GM12873 (cell line): ENCODE measurements around the gene ZNF213.

Source experiments
- CTCF ChIP-seq: IDR thresholded peaks from 2 replicates; pipeline ENCODE4 v1.5.1; 2012; ENCODE audit warnings: low read depth, mild to moderate bottlenecking, moderate library complexity, low read length, control low read depth; ENCODE audit not compliant: insufficient read depth; ENCODE audit errors: missing control alignments

ZNF213 gene

GRCh38 chr16:3129137-3130131 lies 5.4 kb upstream of the ZNF213 start:
- TF ChIP-seq CTCF = peak; percentile 95

- TF ChIP-seq CTCF = peak; percentile 87
These were observed 3.0 kb upstream of the ZNF213 start for GRCh38 chr16:3131755-3132377.

GRCh38 chr16:3133844-3134243 lies 985 bp upstream of the ZNF213 start:
- no peak for TF ChIP-seq CTCF

GRCh38 chr16:3135126-3135715 lies 392 bp downstream of the ZNF213 start:
- no peak for TF ChIP-seq CTCF

GRCh38 chr16:3137267-3137666 lies 2.4 kb downstream of the ZNF213 start:
- no peak for TF ChIP-seq CTCF

- no peak for TF ChIP-seq CTCF
These were observed 3.5 kb downstream of the ZNF213 start for GRCh38 chr16:3138342-3138741.
